Breast epithelium (tissue), 3 donors: Measurements from ENCODE around the gene POM121.
"Not testable (repeated sequence)": the region's sequence is repeated elsewhere in the genome, so short reads cannot be mapped to it uniquely, and the experiment has no call there.

Experiments
- POLR2A ChIP-seq: fragments of 450-650 bp; IDR thresholded peaks from one replicate; pipeline ENCODE4 v1.6.1; 2016; ENCODE audit warnings: antibody characterized with exemption, mild to moderate bottlenecking, moderate library complexity
- POLR2AphosphoS5 ChIP-seq, 3 donors: sonication (generic); formaldehyde crosslinking; IDR thresholded peaks; one replicate each; pipeline ENCODE4 v1.6.1; 2017; ENCODE audit warnings: antibody characterized with exemption in 3 of 3
- TF ChIP-seq, protein P1 (sequence below), 3 donors: fragments of 450-650 bp; IDR thresholded peaks; one replicate each; pipeline ENCODE4 v1.5.1; 2016 to 2017; ENCODE audit warnings: antibody characterized with exemption in 3 of 3, mild to moderate bottlenecking in 3 of 3, moderate library complexity in 3 of 3

GRCh38 chr7:72966892-72967291 is 42.0 kb downstream of the POM121 start:
- TF ChIP-seq, protein P1, sequence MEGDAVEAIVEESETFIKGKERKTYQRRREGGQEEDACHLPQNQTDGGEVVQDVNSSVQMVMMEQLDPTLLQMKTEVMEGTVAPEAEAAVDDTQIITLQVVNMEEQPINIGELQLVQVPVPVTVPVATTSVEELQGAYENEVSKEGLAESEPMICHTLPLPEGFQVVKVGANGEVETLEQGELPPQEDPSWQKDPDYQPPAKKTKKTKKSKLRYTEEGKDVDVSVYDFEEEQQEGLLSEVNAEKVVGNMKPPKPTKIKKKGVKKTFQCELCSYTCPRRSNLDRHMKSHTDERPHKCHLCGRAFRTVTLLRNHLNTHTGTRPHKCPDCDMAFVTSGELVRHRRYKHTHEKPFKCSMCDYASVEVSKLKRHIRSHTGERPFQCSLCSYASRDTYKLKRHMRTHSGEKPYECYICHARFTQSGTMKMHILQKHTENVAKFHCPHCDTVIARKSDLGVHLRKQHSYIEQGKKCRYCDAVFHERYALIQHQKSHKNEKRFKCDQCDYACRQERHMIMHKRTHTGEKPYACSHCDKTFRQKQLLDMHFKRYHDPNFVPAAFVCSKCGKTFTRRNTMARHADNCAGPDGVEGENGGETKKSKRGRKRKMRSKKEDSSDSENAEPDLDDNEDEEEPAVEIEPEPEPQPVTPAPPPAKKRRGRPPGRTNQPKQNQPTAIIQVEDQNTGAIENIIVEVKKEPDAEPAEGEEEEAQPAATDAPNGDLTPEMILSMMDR (IDR thresholded peaks at IDR 0.05) = not testable (repeated sequence)
- not testable (repeated sequence) for TF ChIP-seq POLR2AphosphoS5 (IDR thresholded peaks at IDR 0.05); POLR2A
